Psoas muscle (tissue), 8 donors: ENCODE measurements around the gene PHKG1. TPM values are rescaled to one million over a fixed set of nuclear protein-coding genes. Genes with fewer than 3 reads are reported as not detected.
"Not testable (repeated sequence)": the region's sequence is repeated elsewhere in the genome, so short reads cannot be mapped to it uniquely, and the experiment has no call there.

Experiments used
- ATAC-seq, 4 donors: fragments of 200-7000 bp; cut with Tn5 transposase; one replicate each; pipeline ENCODE4 v1.9.1; 2020; ENCODE audit warnings: moderate library complexity in 3 of 4, mild to moderate bottlenecking in 2 of 4
- DNase-seq, 2 donors: peaks; one replicate each; pipeline ENCODE4 v3.0.0-alpha.2; 2020
- H3K27ac ChIP-seq: fragments of 200-600 bp; one replicate; pipeline ENCODE4 v1.8.0; 2022
- H3K27me3 ChIP-seq, 3 donors: fragments of 200-600 bp in 1 of 3; one replicate each; pipeline versions ENCODE4 v1.6.1 to v1.8.0; 2013 to 2022; ENCODE audit warnings: low read length in 2 of 3, mild to moderate bottlenecking in 2 of 3, moderate library complexity in 1 of 3; ENCODE audit not compliant: insufficient read depth in 3 of 3
- H3K36me3 ChIP-seq, 2 donors: fragments of 200-600 bp in 1 of 2; one replicate each; pipeline versions ENCODE4 v1.6.1 to v1.8.0; 2013 to 2022; ENCODE audit warnings: low read depth in 1 of 2, mild to moderate bottlenecking in 1 of 2, moderate library complexity in 1 of 2; ENCODE audit not compliant: insufficient read depth in 1 of 2
- H3K4me1 ChIP-seq: fragments of 200-600 bp; one replicate; pipeline ENCODE4 v1.8.0; 2022
- H3K4me3 ChIP-seq: fragments of 200-600 bp; one replicate; pipeline ENCODE4 v1.8.0; 2022; ENCODE audit warnings: mild to moderate bottlenecking
- H3K9me3 ChIP-seq: fragments of 200-600 bp; one replicate; pipeline ENCODE4 v1.8.0; 2022
- WGBS, 3 donors: extraction: QIAGEN DNeasy Blood & Tissue Kit; methylation state at CpG; one replicate each; pipeline versions ENCODE4 v1.1.6 to v1.1.7; 2013; 5-methylcytosine and 5-hydroxymethylcytosine counted together
- intact Hi-C, 2 donors: fragments of 100-400 bp; cut with DNase I; formaldehyde crosslinking; loops; one replicate each; pipeline versions ENCODE4 v1.11.0 to v1.14.2; 2022
- polyA plus RNA-seq, 3 donors: library from polyadenylated mRNA; stranded (reverse); fragments of 200-250 nt; gene quantifications; one replicate each; pipeline ENCODE4 v1.2.3, GENCODE V29; 2013
- total RNA-seq, 4 donors: library from RNA; stranded (reverse); fragmentation: NEBNext Ultra II Directional in 2 of 4; extraction: Animal tissue kit (Norgen Biotek cat#: 25700) in 2 of 4; gene quantifications; one replicate each; pipeline versions ENCODE4 v1.2.1 to v1.2.4, GENCODE V29; 2021 to 2023
- TF ChIP-seq, protein P1 (sequence below): fragments of 200-600 bp; IDR thresholded peaks from one replicate; pipeline ENCODE4 v1.8.0; 2022; ENCODE audit warnings: antibody characterized with exemption
- donor health status: healthy with polysubstance abuse.
- donor health status: DM: no; HTN: no; CAD: no; lungs with moderate emphysema.
- donor health status: Bipolar disorder and iron deficiency.
- donor health status: healthy.
- donor health status: DM: yes; HTN: yes; CAD: no.
- donor health status: DM: no; HTN: no; CAD: no.
- donor health status: DM: no; HTN: no; CAD: no.
- donor health status: DM: yes; HTN: yes; CAD: no.

The PHKG1 gene
- total and polyA plus RNA-seq, 7 donors: 9.2 to 99.6 (median 43.5) TPM

DNA sequence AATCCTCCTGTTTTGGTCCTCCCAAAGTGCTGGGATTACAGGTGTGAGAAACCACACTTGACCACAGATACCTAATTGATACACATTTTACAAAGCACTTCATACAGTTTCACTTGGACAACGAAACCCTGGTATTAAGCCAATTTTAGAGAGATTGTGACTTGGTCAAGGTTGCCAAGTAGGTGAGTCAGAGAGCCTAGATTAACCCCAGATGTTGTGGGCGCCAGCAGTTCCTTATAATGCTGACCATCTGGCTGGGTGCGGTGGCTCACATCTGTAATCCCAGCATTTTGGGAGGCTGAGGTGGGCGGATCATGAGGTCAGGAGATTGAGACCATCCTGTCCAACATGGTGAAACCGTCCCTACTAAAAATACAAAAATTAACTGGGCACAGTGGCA lies 4.9 kb upstream of the PHKG1 start:
- intact Hi-C loops: no loop called here
- H3K4me1 ChIP-seq: peaks cover 9% of the 10 kb centered on the region
- TF ChIP-seq, protein P1, sequence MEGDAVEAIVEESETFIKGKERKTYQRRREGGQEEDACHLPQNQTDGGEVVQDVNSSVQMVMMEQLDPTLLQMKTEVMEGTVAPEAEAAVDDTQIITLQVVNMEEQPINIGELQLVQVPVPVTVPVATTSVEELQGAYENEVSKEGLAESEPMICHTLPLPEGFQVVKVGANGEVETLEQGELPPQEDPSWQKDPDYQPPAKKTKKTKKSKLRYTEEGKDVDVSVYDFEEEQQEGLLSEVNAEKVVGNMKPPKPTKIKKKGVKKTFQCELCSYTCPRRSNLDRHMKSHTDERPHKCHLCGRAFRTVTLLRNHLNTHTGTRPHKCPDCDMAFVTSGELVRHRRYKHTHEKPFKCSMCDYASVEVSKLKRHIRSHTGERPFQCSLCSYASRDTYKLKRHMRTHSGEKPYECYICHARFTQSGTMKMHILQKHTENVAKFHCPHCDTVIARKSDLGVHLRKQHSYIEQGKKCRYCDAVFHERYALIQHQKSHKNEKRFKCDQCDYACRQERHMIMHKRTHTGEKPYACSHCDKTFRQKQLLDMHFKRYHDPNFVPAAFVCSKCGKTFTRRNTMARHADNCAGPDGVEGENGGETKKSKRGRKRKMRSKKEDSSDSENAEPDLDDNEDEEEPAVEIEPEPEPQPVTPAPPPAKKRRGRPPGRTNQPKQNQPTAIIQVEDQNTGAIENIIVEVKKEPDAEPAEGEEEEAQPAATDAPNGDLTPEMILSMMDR: no peak
- DNase-seq (peak in 1 of 2 donors; percentile 56), ATAC-seq (peak in 3 of 4 donors; percentile 33 to 58 (median 50))
- H3K27ac ChIP-seq: peak overlapping the region; percentile 54
- no peaks in the 10 kb centered on the region for H3K9me3 ChIP-seq
- 31 to 42% (median 32%) methylated on average over 5 of the region's 5 CpGs for WGBS, 3 donors
- H3K36me3 ChIP-seq: peaks cover 19 to 44% of the 10 kb centered on the region in 2 donors
- no peaks in the 10 kb centered on the region for H3K27me3 ChIP-seq
- no peak overlapping the region for H3K4me3 ChIP-seq

DNA sequence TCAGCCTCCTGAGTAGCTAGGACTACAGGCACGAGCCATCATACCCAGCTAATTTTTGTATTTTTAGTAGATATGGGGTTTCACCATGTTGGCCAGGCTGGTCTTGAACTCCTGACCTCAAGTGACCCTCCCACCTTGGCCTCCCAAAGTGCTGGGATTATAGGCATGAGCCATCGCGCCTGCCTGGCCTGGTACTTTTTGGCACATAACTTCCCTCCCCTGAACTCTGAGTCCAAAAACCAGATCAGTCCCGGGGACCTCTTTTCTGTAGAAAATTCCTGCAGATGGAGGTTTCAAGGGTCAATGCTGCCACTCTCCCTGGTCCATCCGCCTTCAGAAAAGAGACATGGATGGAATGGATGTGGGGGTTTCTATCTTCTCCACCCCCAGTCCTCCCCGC lies 364 bp downstream of the PHKG1 start:
- intact Hi-C loops: loop anchor here in 1 of 2 donors (2.0 kb wide), 1 partner anchor 14 kb away; no protein-coding TSS in a partner anchor
- not testable (repeated sequence) for H3K9me3 ChIP-seq, DNase-seq, H3K27me3 ChIP-seq
- Histone ChIP-seq H3K27ac (peak overlapping the region; percentile 86), H3K36me3 (peaks cover 0 to 19% of the 10 kb centered on the region in 2 donors), H3K4me1 (peaks cover 33% of the 10 kb centered on the region), H3K4me3 (peak overlapping the region; percentile 67)
- ATAC-seq: peak in 3 of 4 donors; percentile 27 to 48 (median 30)
- 11 to 16% (median 16%) methylated on average over 6 of the region's 6 CpGs for WGBS, 3 donors

DNA sequence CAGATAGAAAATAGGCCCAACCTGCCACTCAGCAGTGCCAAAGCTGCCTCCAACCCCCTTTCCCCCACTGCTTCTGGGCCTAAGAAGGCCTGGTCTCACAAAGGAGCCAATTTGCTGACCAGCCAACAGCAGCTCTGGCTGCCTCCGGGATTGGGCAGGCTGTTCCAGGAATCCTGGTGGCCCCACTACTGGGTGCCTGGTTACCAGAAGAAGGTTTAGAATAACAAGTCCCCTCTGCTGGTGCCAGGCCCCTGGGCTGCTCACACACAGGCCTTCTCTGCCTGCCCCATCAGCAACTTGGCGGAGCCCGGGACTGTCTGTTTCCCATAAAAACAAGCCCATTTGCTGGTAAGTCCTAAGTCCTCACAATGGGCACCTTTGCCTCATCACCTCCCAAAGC lies 1.2 kb downstream of the PHKG1 start:
- H3K27me3 ChIP-seq: no peaks in the 10 kb centered on the region
- H3K36me3 ChIP-seq: peaks cover 0 to 27% of the 10 kb centered on the region in 2 donors
- H3K9me3 ChIP-seq: no peaks in the 10 kb centered on the region
- WGBS, 3 donors: 27 to 41% (median 33%) methylated on average over 3 of the region's 3 CpGs
- peak; percentile 82 to 85 (median 82) for ATAC-seq
- peak overlapping the region; percentile 86 for H3K27ac ChIP-seq
- H3K4me1 ChIP-seq: peaks cover 33% of the 10 kb centered on the region
- TF ChIP-seq, protein P1: no peak
- intact Hi-C loops: no loop called here
- peak; percentile 74 to 86 for DNase-seq
- peak overlapping the region; percentile 67 for H3K4me3 ChIP-seq

DNA sequence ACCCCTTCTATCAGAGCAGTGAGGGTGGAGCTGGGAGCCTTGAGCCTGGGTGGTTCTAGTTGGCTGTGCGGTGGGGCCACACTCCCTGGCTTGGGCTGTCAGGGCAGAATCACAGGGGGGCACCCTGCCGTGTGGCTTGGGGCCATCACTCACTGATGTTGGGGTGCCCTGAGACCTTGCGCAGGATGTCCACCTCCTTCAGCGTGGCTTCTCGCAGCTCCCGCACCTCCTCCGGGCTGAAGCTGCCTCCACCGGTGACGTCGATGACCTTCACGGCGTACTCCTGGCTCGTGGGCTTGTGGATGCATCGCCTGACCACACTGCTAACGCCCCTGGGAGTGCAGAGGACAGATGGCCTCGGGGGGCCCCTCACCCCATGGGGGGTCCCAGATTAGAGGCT lies 5.3 kb downstream of the PHKG1 start:
- no peak for DNase-seq
- no peaks in the 10 kb centered on the region for H3K9me3 ChIP-seq
- peaks cover 52% of the 10 kb centered on the region for H3K4me1 ChIP-seq
- TF ChIP-seq, protein P1: no peak
- H3K27ac ChIP-seq: peak overlapping the region; percentile 38
- ATAC-seq: no peak
- intact Hi-C loops: no loop called here
- H3K4me3 ChIP-seq: no peak overlapping the region
- H3K27me3 ChIP-seq: no peaks in the 10 kb centered on the region
- H3K36me3 ChIP-seq: peaks cover 0 to 43% of the 10 kb centered on the region in 2 donors
- 58 to 76% (median 67%) methylated on average over 16 of the region's 16 CpGs for WGBS, 3 donors

DNA sequence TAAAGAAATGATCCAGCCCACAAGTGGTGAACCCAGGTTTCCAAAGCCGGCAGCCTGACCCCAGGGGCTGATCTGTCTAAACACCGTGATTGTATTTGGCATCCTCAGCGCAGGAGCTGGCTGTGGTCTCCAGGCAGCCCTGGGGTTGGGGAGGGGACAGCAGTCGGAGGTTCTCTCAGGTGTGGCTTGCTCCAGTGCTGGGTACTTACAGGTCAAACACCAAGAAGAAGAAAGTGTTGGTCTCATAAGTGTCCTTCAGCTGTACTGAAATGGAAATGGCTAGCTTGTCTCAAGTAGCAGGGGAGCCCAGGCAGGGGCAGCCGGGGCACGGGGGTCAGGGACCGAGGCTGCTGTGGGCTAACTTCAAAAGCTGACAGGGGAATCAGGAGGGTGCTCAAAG lies 6.0 kb downstream of the PHKG1 start:
- H3K27ac ChIP-seq: peak overlapping the region; percentile 7
- DNase-seq (no peak), ATAC-seq (no peak)
- TF ChIP-seq, protein P1: no peak
- intact Hi-C loops: no loop called here
- H3K4me3 ChIP-seq: no peak overlapping the region
- H3K9me3 ChIP-seq: no peaks in the 10 kb centered on the region
- peaks cover 52% of the 10 kb centered on the region for H3K4me1 ChIP-seq
- no peaks in the 10 kb centered on the region for H3K27me3 ChIP-seq
- WGBS, 3 donors: 83 to 89% (median 84%) methylated on average over 7 of the region's 7 CpGs
- H3K36me3 ChIP-seq: peaks cover 0 to 46% of the 10 kb centered on the region in 2 donors
